ENCODE measurements around the gene CAMTA1.

- no peak for TF ChIP-seq POLR2A (IDR thresholded peaks at IDR 0.05)
- no peak for TF ChIP-seq CTCF (IDR thresholded peaks at IDR 0.05)
- TF ChIP-seq POLR2AphosphoS5 (IDR thresholded peaks at IDR 0.05; ENCODE audit: insufficient read depth in 1 of 2, low read depth in 1 of 2), result no peak
Observed at GRCh38 chr1:6953216-6953615, 168.0 kb downstream of the CAMTA1 start.
